ENCODE results near the gene TBX19.

TBX19 gene

DNA sequence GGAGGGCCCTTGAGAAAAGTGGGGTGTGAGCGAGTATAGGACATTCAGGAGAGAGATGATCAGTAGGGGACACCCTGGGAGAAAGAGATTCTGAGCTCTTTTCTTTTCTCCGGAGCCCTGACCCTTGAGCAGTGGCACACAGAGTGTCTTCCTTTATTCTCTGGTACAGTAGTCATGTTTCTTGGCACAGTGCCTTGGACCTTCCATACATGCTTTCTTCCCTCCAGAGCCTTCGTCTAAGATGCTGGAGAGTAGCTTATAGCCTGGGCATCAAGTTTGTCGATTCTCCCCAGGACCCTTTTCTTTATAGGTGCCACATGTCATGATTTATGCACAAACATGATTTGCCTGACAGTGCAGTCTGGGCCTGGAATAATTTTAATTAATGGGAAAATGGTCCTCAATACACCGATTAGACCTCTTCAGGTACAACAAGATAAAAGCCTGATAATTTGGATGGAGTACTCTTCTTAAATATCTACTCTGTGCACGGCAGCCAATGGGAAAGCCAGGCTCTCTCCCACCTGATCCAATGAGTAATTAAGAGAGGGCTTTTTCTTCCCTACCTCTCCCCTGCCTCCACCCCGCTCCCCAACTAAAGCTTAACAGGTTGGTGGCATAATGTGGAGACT, at the start of gene TBX19:
Gene TBX19 (plus strand): TSS at position 582 of the 632 bp plus-strand sequence. CDS start 214 bp downstream, outside the sequence.
- DNase-seq (ENCODE audit: extremely low read depth, low read depth), result no peak
- no peak for TF ChIP-seq CTCF (IDR thresholded peaks at IDR 0.05; ENCODE audit: low read depth, low read length)

GRCh38 chr1:168234846-168235547, 45.7 kb upstream of the TBX19 start:
- no peak for DNase-seq (ENCODE audit: extremely low read depth, low read depth)
- TF ChIP-seq CTCF (IDR thresholded peaks at IDR 0.05; ENCODE audit: low read depth, low read length), result peak; percentile 53

GRCh38 chr1:168235548-168235885, 45.2 kb upstream of the TBX19 start:
- DNase-seq (ENCODE audit: extremely low read depth, low read depth), result no peak
- TF ChIP-seq CTCF (IDR thresholded peaks at IDR 0.05; ENCODE audit: low read depth, low read length), result no peak

- DNase-seq (ENCODE audit: extremely low read depth, low read depth), result no peak
- TF ChIP-seq CTCF (IDR thresholded peaks at IDR 0.05; ENCODE audit: low read depth, low read length), result no peak
These were observed 44.7 kb upstream of the TBX19 start for GRCh38 chr1:168235937-168236336.

GRCh38 chr1:168236836-168237611, 43.7 kb upstream of the TBX19 start:
- TF ChIP-seq CTCF (IDR thresholded peaks at IDR 0.05; ENCODE audit: low read depth, low read length), result no peak

DNA sequence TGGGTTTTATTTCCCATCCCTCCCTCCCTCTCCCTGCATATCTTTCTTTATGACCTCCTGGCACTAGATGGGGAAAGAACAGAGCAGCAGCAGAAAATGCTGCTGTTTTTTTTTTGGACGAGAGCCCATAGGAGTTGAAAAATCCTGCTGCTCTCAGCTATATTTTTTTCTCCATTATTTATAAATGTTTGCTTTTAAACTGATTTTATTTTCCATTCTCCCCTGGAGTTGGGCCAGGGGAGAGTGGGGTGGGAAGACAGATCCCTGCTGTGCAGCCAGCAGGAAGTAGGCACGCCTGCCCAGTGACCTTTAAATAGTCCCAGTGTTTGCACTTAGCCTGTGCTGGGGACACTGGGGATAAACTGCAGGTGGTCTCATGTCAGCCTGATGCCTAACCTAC, 37.5 kb upstream of the TBX19 start:
- TF ChIP-seq CTCF (IDR thresholded peaks at IDR 0.05; ENCODE audit: low read depth, low read length), result no peak
- DNase-seq (ENCODE audit: extremely low read depth, low read depth), result no peak

More at GRCh38 chr1:168236836-168237611, 43.7 kb upstream of the TBX19 start:
- DNase-seq (ENCODE audit: extremely low read depth, low read depth), result no peak

All from AG09319 (cell line).